Cortex of kidney (tissue), 1 donor: ENCODE data around the gene RALB.
"Not testable (repeated sequence)": the region's sequence is repeated elsewhere in the genome, so short reads cannot be mapped to it uniquely, and the experiment has no call there.

ENCODE experiments used
- DNase-seq: peaks from one replicate; lab custom pipeline; 2025; lab: John Stamatoyannopoulos, UW

The RALB gene

DNA sequence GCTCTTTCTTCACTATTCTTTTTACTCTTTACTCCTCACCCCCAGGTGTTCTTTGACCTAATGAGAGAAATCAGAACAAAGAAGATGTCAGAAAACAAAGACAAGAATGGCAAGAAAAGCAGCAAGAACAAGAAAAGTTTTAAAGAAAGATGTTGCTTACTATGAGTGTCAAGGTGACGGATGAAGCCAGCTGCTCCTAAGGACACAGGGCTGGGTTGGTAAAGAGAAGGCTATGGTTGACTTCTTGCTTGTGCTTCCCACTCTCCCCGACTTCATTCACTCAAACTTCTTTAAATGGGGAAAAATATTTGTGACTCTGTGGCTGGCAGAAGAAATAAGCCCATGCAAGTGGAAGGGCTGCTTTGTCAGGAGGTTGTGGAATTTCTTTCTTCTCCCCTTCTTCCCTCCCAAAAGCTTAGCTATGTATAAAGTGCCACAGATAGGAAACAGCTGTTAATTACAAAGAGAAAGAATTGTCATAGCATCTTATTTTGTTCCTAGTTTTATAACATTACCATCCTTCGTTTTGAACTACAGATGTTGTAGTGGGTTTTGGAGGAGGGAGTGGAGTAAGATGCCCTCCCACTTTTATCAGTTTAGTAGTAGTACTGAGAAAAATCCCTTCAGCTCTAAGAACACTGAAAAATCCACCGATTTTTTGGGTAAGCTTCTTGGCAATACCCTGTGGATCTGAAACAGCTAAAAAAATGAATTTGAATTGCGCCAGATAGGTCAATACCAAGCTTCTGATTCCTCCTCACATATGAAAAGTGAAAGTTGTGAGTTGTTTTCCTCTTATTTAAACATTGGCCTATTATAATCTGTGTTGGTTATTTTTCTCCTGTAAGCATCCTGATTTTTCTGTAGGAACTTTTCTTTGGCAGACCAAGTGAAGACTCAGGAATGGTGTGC lies 40.7 kb downstream of the RALB start:
- DNase-seq: no peak

DNA sequence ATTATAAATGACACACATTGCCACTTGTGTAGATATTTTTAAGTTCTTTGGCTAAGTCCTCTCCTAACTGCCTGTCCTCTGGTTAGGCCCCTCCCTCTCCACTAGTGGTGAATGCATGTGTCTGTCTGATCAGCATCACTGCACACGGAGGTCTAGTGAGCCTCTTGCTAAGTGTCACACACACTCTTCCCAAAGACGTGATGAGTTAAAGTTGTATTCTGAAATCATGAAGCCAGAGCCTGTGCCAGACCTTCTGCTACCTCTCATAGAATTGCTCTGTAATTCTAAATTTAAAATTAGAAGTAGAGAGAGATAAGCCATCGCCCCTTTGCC lies 41.3 kb downstream of the RALB start:
- no peak for DNase-seq

DNA sequence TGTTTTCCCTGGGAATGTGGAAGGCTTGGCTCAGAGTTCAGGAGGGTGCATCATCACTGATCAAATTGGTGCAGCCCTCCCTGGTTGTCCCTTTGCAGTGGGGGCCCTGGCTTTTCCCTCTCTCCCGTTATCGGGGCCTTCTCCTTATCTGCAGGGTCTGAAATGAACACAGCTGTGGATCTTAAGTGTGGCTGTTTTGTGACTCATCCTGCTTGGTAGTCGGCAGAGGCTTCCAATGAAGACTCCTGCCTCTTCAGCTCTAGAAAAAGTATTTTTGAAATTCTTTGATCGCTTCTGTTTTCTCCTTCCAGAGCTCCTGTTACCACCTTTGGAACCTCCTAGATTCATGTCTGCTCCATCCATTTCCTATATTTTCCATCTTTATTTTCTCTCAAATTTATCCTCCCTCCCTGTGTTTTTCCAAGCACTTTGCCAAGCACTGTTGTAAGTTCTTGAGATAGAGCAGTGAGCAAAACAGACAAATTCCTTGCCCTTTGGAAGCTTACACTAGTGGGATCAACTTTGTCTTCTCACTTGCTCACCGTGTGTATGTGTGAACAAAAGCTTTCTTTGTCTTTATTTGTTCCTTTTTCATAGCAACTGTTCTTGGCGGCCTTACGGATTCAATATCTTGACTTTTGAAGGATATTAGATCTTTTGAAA lies 45.7 kb downstream of the RALB start:
- DNase-seq: no peak

DNA sequence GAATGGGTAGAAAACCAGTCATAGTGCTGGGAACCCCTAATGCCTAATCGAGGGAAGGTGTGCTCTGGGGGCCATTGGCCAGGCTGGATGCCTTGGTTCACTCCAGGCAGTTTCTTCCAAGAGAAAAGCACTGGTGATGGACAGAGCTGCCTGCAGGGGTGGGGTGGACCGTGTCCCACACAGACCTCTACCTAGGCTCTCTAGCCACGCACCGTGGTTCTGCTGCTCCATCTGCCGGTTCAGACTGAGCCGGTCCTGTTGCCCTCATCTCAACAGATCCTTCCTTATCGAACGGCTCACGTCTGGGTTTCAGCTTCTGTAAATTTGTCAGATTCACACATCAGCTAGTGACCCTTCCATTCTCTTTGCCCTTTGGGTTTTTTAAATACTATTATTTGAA lies 46.4 kb downstream of the RALB start:
- no peak for DNase-seq

DNA sequence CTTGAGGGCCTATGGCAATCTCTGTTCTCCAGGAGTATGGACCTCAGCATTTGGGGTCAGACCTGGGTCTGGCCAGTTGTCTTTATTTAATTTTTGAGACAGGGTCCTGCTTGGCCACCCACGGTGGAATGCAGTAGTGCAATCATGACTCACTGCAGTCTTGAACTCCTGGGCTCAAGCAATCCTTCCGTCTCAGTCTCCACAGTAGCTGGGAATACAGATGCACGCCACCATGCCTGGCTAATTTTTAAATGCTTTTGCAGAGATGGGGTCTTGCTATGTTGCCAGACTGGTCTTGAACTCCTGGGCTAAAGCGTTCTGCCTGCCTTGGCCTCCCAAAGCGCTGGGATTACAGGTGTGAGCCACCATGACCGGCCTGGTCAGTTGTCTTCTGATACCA lies 46.9 kb downstream of the RALB start:
- DNase-seq: no peak

DNA sequence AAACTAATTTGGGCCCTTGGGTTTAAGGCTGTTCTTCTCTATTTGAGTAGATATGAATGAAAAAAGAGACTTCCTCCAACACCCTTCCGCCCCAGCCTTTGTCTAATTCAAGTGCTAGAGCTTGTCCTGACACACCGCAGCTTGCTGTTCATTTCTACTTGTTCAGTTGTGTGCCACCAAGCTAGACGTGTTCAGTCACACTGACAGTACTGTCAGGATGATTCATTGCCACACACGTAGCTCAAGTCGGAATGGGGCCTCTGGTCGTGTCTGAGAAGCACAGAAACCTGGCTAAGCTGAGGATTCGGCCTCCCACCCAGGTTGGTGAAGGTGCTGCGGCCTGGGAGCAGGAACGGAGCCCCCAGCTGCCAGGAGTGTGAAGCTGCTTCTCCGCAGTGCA lies 47.7 kb downstream of the RALB start:
- DNase-seq: no peak

DNA sequence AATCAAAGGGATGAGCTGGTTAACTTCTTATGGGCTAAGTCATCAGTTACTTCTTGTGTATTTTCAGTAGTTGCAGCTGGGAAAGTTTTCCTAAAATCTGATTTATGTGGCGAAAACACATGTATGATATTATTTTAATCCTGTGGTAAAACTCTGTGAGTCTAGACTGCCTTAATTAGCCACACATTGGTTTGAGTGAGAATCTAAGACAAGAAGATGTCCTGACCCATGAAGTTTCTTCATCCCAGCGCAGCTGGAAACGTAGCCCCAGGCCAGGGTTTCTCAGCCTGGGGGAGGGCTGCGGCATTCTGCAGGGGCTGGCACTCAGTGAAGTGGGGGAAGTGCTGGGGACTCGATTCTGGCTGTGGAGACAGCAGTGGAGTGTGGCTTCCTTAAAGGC lies 48.6 kb downstream of the RALB start:
- no peak for DNase-seq

DNA sequence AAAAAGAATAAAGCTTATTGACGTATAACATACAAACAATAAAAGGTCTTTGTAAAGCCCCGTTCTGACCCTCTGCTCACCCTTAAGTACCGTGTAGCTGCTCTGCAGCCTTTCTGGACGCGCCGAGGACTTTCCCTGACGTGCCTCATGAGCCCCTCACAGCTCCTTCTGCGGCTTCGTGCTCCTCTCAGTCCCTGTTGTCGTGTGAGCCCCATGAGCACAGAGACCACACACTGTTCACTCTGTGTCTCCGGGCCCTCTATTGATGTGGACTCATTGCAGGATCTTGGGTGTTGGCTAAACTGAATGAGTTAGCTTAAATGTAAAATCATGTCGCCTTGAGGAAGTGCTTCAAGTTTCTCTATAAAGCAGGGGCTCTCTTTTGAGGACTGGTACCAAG lies 49.6 kb downstream of the RALB start:
- DNase-seq: no peak

DNA sequence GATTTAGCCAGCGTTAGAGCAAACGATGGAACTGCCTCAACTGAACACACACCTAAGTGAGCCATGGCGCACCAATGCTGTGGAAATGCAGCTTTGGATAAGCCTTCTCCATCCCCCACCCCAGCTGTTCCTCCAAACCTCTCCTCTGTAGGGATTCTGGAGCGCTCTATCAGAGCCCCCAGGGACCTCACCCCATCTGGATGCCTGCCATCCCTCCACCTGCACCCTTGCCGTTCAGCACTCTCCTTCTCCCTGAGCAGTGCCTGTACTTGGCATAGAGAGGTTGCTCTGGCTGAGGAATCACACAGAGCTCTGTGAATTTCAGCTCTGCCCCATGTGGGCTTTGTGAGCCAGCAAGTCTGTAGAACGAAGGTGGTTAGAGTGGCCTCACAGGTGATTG lies 50.5 kb downstream of the RALB start:
- DNase-seq: no peak

DNA sequence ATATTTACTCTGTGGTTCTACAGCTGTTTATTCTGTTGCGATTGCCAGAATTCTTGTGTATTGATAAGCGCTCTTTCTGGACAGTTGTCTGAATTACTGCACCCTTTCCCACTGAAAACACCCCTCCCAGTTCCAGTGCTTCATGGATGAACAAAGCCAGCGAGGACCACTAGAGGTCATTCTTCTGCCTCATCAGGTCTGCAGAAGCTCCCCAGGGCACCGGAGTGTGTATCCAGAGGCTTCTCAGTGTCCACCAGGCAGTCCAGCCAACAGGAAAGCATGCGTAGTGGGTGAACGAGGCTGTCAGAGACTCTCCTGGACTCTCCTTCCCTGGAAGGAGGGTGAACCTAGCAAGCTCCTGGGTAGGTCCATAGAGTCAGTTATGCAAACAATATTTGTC lies 52.6 kb downstream of the RALB start:
- DNase-seq: no peak

DNA sequence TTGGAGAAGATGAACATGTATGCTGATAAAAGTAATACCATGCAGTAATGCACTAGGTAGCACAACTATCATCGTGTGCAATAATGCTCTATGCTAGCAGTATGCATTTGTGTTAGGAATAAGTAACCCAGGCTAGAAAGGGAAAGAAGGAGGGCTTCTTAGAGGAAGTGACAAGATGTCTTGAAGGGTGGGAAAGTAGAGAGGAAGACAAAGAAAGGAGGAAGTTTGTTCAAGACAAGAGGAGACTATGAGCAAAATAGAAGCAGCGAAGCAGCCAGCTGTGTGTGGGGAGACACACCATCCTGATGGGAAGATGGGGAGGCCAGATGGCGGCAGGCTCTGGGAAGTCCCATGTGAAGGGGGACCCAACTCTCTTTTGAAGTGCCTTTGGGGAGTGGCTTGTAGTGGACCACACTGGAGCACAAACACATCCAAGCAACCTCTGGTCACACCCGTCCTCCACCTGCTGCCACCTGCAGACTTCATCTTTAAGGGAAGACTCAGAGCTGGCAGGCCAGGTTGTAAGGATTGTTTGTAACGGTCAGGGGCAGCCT lies 53.4 kb downstream of the RALB start:
- DNase-seq: no peak

DNA sequence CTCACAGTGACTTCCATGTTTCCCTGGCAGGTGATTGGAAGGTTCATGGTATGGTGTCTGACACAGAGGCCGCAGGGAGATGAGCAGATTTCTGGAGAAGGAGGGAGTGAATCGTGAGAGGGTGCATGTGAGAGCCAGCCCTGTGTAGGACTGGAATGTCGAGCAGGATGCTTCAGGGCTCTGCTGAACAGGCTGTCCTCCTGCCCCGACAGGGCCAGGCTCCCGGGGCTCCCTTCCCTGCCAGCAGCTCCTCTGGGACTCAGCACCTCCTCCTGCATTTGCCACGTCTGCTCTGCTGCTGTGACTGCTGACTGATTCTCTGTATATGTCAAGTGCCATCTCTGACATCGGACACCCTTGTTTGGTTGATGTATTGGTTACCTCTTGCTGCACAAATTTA lies 54.8 kb downstream of the RALB start:
- DNase-seq: no peak

DNA sequence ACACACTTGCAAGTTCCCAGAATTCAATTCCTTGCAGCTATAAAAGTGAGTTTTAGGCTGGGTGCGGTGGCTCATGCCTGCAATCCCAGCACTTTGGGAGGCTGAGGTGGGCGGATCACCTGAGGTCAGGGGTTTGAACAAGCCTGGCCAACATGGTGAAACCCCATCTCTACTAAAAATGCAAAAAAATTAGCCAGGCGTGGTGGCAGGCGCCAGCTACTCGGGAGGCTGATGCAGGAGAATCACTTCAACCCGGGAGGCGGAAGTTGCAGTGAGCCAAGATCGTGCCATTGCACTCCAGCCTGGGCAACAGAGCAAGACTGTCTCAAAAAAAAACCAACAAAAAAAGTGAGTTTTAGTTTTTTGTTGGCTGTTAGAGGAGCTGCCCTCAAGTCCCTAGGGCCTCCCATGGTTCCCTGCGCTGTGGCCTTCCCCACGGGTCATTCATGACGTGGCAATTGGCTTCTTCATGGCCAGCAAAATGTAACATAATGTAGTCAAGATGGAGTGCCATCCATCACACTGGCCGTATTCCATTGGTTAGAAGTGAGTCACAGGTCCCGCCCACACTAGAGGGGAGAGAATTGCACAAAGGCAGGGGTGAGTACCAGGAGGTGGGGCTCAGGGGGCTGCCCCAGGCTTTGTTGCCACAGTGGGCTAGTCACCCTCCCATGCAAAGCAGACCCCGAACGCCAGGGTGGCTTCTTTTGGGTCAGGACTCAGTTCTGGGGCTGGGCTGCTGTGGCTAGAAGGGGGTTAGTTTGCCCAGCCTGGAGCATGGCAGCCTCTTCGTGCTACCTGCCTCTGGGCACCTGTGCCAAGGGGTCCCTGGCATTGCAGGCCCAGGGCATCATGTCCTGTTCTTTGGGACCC lies 55.6 kb downstream of the RALB start:
- no peak for DNase-seq

DNA sequence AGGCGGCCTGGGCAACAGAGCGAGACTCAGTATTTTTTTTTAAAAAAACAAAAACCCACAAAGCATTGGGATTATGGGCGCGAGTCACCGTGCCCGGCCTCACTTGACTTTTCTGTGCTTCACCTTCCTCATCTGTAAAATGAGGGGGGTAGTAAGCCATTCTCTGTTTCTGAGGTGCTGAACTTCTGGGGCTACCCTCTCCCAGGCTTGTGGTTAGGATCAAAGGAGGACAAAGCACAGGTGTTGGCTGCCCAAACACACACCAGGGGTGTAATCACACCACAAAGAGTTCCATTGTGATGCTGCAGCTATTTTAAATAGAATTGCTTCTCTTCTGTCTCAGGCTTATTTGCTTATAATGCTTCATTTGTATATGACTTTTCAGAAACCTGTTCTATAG lies 57.5 kb downstream of the RALB start:
- DNase-seq: no peak

DNA sequence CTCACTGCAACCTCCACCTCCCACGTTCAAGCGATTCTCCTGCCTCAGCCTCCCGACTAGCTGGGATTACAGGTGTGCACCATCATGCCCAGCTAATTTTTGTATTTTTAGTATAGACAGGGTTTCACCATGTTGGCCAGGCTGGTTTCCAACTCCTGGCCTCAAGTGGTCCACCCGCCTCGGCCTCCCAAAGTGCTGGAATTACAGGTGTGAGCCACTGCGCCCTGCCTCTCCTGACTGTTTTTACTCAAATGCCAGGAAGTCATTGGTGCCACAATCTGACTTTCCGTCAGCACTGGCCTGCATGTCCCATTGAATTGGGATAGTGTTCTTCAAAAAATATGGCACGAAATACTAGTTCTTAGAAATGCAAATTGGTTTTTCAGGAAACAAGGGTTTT lies 58.2 kb downstream of the RALB start:
- not testable (repeated sequence) for DNase-seq

DNA sequence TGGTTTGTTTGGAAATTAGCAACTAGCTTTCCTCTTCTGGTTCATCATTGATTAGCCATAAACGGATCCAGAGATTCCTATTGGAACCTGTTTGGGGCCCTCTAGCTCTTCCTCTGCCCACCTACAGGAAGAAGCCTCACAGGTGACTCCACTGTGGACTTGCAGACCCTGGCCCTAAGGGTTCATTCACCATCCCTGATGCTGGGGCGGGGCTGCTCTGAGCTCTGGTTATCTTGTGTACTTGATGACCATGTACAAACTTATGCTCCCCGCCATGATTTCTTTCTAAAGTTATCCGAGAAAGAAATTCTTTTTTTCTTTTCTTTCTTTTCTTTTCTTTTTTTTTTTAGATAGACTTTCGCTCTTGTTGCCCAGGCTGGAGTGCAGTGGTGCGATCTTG lies 59.4 kb downstream of the RALB start:
- no peak for DNase-seq

DNA sequence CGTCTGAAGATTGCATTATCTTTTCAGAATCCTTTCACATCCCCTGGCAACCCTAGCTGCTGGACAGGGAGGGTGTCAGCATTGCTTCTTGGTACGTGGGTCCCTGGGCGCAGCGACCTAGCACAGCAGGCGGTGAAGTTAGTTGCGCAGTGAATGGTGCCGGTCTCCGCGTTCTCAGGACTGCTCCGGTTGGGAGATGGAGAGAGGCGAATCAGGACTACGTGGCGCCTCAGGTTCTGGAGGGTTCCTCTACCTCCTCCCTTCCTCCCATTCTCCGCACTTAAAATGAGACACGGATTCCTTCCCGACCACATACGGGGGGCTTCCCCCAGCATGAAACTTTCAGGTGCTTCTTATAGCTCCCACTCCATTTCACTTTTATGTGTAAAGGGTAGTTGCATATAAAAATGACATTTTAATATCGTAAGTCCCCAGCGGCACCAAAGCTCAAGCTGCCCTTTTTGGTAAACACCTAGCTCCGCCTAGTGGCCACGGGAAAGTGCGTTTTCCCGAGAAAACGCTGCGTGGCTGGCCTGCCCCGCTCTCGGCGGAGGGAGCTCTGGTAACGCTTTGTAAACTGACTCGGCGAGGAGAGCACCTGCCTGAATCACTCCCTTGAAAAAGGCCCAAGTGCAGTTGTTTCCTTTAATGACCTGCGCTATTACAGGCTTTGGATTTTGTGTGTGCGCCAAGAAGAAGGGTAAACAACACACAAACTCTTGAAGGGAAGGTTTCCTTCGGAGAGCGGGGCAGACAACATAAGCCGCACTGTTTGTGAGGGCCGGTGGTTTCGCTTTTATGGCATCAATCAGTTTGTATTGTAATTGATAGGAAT lies 60.4 kb downstream of the RALB start:
- DNase-seq: no peak

DNA sequence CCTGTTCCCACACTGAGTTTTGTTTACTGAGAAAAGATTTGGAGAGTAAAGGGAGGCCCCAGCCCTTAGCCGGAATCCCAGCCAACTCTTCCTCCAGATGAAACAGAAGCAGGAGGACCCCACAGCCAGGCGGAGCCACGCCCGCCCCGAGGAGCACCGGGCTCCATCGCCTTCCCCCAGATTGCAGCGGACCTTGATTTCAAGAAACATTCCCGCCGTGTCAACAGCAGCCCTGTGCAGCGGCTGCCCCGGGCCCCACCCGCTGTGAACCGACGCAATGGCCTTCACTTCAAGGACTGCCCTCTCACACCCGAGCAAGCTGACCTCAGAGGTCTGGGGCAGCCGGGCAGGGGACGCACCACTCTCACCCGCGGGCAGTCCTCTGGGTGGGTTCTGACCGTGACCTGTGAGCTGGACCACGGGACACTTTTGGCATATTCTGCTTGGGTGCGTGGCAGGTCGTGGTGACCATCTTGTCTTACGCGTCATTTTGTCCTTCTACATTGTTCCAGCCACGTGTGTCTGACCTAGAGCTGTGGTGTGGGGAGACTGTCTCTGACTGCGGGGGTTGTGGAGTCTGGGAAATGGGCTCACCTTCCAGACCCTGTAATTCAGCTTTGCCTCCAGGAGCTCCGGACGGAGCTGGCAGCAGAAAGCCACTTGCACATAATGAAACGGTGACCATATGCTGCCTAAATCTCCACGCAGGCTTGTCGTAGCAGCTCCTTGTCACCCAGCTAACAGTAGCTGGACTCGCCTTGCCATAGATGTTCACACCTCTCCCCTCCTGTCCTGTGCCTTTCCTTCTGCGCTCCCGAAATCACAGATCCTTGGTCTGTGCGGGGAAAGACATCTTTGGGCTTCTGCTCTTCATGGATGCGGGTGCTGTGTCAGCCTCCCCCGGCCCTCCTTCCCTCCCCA lies 61.3 kb downstream of the RALB start:
- no peak for DNase-seq

DNA sequence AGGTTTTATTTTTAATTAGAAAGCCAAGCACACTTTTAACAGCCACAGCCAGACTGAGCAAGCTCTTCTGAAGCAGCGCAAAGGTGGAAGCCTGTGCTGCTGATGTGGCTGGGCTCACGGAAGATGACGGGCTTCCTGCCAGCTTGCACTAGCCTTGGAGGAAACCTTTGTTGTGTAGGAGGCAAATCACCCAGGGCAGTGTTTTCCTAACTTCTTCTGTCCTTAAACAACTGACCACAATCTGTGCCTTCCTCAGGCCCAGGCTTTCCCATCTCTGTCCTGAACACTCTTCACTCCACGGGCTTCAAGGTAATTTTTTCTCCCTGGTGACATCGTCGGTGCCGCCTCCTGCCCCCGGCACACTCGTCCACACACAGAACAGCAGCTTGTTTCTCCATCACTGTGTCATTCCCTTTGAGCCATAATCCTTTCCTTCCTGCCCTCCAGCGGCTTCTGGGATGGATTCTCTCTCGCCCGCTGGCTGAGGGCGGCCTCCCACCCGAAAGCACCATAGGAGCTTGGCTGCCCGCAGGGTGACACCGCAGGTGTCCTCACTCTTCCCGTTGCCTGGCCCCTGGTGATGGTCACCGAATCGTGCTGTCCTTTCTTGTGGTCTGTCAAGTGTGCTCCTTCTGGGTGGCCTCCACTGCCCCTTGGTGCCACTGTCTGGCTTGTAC lies 62.2 kb downstream of the RALB start:
- no peak for DNase-seq
